GM21367 (cell line): ENCODE data around the gene LCA5.
"Not testable (repeated sequence)": the region's sequence is repeated elsewhere in the genome, so short reads cannot be mapped to it uniquely, and the experiment has no call there.

Source experiments
- ATAC-seq: cut with Tn5 transposase; IDR thresholded peaks from one replicate; pipeline ENCODE4 v1.9.1; 2021; ENCODE audit not compliant: unreplicated experiment

The LCA5 gene

GRCh38 chr6:79467716-79468115 is 69.5 kb downstream of the LCA5 start:
- no peak for ATAC-seq

- ATAC-seq = no peak
These were observed 70.9 kb downstream of the LCA5 start for GRCh38 chr6:79466207-79466834.

- no peak for ATAC-seq
These were observed 71.8 kb downstream of the LCA5 start for GRCh38 chr6:79465381-79465780.

- no peak for ATAC-seq
These were observed 73.6 kb downstream of the LCA5 start for GRCh38 chr6:79463621-79464050.

GRCh38 chr6:79461205-79461604 is 76.0 kb downstream of the LCA5 start:
- no peak for ATAC-seq

- ATAC-seq = no peak
These were observed 81.8 kb downstream of the LCA5 start for GRCh38 chr6:79455446-79455845.

GRCh38 chr6:79453558-79454042 is 83.6 kb downstream of the LCA5 start:
- ATAC-seq = no peak

- no peak for ATAC-seq
These were observed 86.2 kb downstream of the LCA5 start for GRCh38 chr6:79450984-79451383.

GRCh38 chr6:79446006-79446405 is 91.2 kb downstream of the LCA5 start:
- ATAC-seq = no peak

- ATAC-seq = not testable (repeated sequence)
These were observed 93.4 kb downstream of the LCA5 start for GRCh38 chr6:79443876-79444275.

GRCh38 chr6:79441192-79441591 is 96.0 kb downstream of the LCA5 start:
- ATAC-seq = no peak

GRCh38 chr6:79440598-79440997 is 96.6 kb downstream of the LCA5 start:
- ATAC-seq = no peak

- ATAC-seq = no peak
These were observed 99.2 kb downstream of the LCA5 start for GRCh38 chr6:79438030-79438429.

GRCh38 chr6:79436241-79436640 is 101.0 kb downstream of the LCA5 start:
- ATAC-seq = no peak

- no peak for ATAC-seq
These were observed 101.5 kb downstream of the LCA5 start for GRCh38 chr6:79435746-79436145.
